Gastrocnemius medialis (tissue), 4 donors: ENCODE measurements around the gene CFAP52. TPM values are rescaled to one million over a fixed set of nuclear protein-coding genes. Genes with fewer than 3 reads are reported as not detected.
"Not testable (repeated sequence)": the region's sequence is repeated elsewhere in the genome, so short reads cannot be mapped to it uniquely, and the experiment has no call there.

Source experiments
- ATAC-seq, 2 donors: fragments of 150-250 bp; one replicate each; pipeline ENCODE4 v1.9.1; 2016
- DNase-seq, 2 donors: peaks; one replicate each; pipeline ENCODE4 v3.0.0-alpha.2; 2019
- H3K27ac ChIP-seq, 4 donors: fragments of 200-600 bp; sonication (generic); 1 replicate in 1 of 4; 2 replicates in 3 of 4; pipeline ENCODE4 v1.5.1; 2016 to 2018; ENCODE audit warnings: mild to moderate bottlenecking in 2 of 4, moderate library complexity in 1 of 4
- H3K27me3 ChIP-seq, 3 donors: fragments of 200-600 bp; sonication (generic) in 2 of 3; 1 replicate in 1 of 3; 2 replicates in 2 of 3; pipeline versions ENCODE4 v1.5.1 to v1.6.0; 2016 to 2019; ENCODE audit warnings: mild to moderate bottlenecking in 1 of 3, moderate library complexity in 1 of 3
- H3K36me3 ChIP-seq, 2 donors: fragments of 200-600 bp; sonication (generic) in 1 of 2; one replicate each; pipeline ENCODE4 v1.5.1; 2017 to 2018
- H3K4me1 ChIP-seq, 2 donors: fragments of 200-600 bp; sonication (generic) in 1 of 2; one replicate each; pipeline ENCODE4 v1.5.1; 2016 to 2017; ENCODE audit warnings: mild to moderate bottlenecking in 2 of 2
- H3K4me3 ChIP-seq, 4 donors: fragments of 200-600 bp; sonication (generic) in 3 of 4; 1 replicate in 1 of 4; 2 replicates in 3 of 4; pipeline ENCODE4 v1.5.1; 2016 to 2019; ENCODE audit warnings: mild to moderate bottlenecking in 2 of 4
- H3K9me3 ChIP-seq, 3 donors: fragments of 200-600 bp; sonication (generic) in 2 of 3; 1 replicate in 1 of 3; 2 replicates in 2 of 3; pipeline ENCODE4 v1.5.1; 2016 to 2019
- CTCF ChIP-seq, 5 experiments: fragments of 450-650 bp in 3 of 5; fragments of 200-600 bp in 2 of 5; sonication (generic) in 2 of 5; IDR thresholded peaks in 4 of 5; conservative IDR thresholded peaks in 1 of 5; 1 replicate in 4 of 5; 2 replicates in 1 of 5; pipeline ENCODE4 v1.5.1; 2016 to 2019; ENCODE audit warnings: antibody characterized with exemption in 5 of 5, mild to moderate bottlenecking in 3 of 5, moderate library complexity in 3 of 5
- POLR2A ChIP-seq, 2 donors: fragments of 450-650 bp; IDR thresholded peaks; one replicate each; pipeline ENCODE4 v1.6.1; 2017; ENCODE audit warnings: antibody characterized with exemption in 2 of 2, mild to moderate bottlenecking in 2 of 2, moderate library complexity in 2 of 2
- in situ Hi-C, 4 donors: fragments of 200-750 bp; cut with MboI; loops; one replicate each; pipeline versions ENCODE4 v1.15.0 to v1.8.0; 2017; ENCODE audit warnings: low sequenced_read_pairs in 4 of 4
- intact Hi-C: fragments of 100-400 bp; cut with DNase I; formaldehyde crosslinking; loops from one replicate; pipeline ENCODE4 v1.15.1; 2023; ENCODE audit warnings: low total_unique reads
- total RNA-seq, 4 donors: library from RNA; depleted of rRNA; stranded (reverse); fragments of >200 nt; gene quantifications; one replicate each; pipeline versions ENCODE4 v1.1.0 to v1.2.3, GENCODE V29; 2016

Gene CFAP52
- total RNA-seq, 4 donors from 2014 or later = not detected

DNA sequence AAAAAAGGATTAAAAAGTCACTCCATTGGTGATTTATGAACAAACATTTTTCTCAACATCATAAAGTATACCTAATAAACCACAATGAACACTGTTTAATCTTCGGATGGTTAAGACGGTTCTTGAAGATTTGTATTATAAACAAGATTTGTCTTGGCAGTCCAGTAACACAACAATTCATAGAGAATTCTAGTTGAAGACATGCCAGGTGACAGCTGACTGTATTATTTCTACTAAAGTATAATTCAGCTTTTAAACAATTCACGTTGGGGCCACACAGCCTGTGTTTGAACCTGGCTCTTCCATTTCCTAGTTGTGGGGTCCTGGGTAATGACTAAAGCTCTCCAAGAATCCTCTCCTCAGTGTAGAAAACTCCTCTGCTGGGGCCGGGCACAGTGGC lies 22.8 kb upstream of the CFAP52 start:
- intact Hi-C loops (no loop called here), in situ Hi-C loops (no loop called here)
- no peak for TF ChIP-seq POLR2A (IDR thresholded peaks at IDR 0.05)
- Histone ChIP-seq H3K9me3 (no peaks in the 10 kb centered on the region), H3K27ac (no peak overlapping the region), H3K4me3 (no peak overlapping the region), H3K36me3 (no peaks in the 10 kb centered on the region), H3K27me3 (no peaks in the 10 kb centered on the region), H3K4me1 (no peaks in the 10 kb centered on the region)
- DNase-seq (no peak), ATAC-seq (no peak)

DNA sequence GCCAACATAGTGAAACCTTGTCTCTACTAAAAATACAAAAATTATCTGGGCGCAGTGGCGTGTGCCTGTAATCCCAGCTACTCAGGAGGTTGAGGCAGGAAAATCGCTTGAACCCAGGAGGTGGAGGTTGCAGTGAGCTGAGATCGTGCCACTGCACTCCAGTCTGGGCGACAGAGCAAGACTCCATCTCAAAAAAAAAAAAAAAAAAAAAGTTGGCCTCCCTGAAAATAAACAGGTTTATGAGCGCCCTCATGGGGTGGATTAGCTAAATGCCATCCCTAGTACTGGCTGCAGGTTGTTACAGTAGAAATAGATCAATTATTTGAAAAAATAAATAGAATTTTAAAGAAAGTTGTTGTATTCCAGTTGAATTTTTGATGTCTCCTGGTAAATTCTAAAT lies 21.7 kb upstream of the CFAP52 start:
- H3K36me3 ChIP-seq, intact Hi-C loops, ATAC-seq, H3K4me1 ChIP-seq, DNase-seq, H3K4me3 ChIP-seq, in situ Hi-C loops, H3K27me3 ChIP-seq, H3K9me3 ChIP-seq, H3K27ac ChIP-seq: not testable (repeated sequence)

GRCh38 chr17:9557161-9557755 lies 19.2 kb upstream of the CFAP52 start:
- Histone ChIP-seq H3K4me3 (no peak overlapping the region), H3K4me1 (no peaks in the 10 kb centered on the region), H3K9me3 (no peaks in the 10 kb centered on the region), H3K36me3 (no peaks in the 10 kb centered on the region), H3K27ac (no peak overlapping the region), H3K27me3 (no peaks in the 10 kb centered on the region)
- TF ChIP-seq POLR2A (IDR thresholded peaks at IDR 0.05) (no peak), CTCF (IDR thresholded peaks at IDR 0.05 in 4 of 5, conservative IDR thresholded peaks at IDR 0.05 in 1 of 5) (no peak)
- ATAC-seq (no peak), DNase-seq (no peak)
- in situ Hi-C loops = no loop called here
- intact Hi-C loops = no loop called here

DNA sequence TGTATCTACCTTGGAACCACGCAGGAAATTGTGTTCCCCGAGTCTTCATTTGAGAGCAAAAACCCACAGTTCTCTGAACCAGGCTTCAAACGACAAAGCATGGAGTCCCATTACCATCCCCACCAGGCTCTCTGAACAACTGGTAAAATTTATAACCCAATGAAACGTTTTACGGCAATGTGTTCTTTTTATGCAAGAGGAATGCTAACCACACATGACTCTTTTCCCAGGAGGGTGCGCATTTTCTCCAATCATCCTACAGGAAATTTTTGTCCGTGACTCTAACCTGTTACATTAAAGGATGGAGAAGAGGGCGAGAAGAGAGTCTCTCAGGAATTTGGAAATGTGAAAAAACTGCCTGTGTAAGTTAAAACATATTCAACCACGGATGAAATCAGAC lies 18.6 kb upstream of the CFAP52 start:
- Histone ChIP-seq H3K27me3 (no peaks in the 10 kb centered on the region), H3K27ac (no peak overlapping the region), H3K9me3 (no peaks in the 10 kb centered on the region), H3K36me3 (no peaks in the 10 kb centered on the region), H3K4me1 (no peaks in the 10 kb centered on the region), H3K4me3 (no peak overlapping the region)
- TF ChIP-seq CTCF (IDR thresholded peaks at IDR 0.05 in 4 of 5, conservative IDR thresholded peaks at IDR 0.05 in 1 of 5) (no peak), POLR2A (IDR thresholded peaks at IDR 0.05) (no peak)
- no peak for DNase-seq
- intact Hi-C loops (no loop called here), in situ Hi-C loops (no loop called here)
- no peak for ATAC-seq

DNA sequence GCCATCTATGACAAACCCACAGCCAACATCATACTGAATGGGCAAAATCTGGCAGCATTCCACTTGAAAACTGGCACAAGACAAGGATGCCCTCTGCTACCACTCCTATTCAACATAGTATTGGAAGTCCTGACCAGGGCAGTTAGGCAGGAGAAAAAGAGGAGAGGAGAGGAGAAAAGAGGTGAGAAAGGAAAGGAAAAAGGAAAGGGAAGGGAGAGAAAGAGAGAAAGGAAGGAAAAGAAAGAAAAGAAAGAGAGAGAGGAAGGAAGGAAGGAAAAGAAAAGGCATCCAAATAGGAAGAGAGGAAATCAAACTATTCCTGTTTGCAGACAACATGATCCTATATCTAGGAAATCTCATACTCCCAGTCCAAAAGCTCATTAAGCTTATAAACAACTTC lies 12.3 kb upstream of the CFAP52 start:
- ATAC-seq = no peak
- no peaks in the 10 kb centered on the region for H3K27me3 ChIP-seq
- H3K4me1 ChIP-seq = peaks cover 0 to 4% of the 10 kb centered on the region in 2 donors
- intact Hi-C loops (no loop called here), in situ Hi-C loops (no loop called here)
- DNase-seq = no peak
- H3K36me3 ChIP-seq = peaks cover 4 to 17% of the 10 kb centered on the region in 2 donors
- no peak overlapping the region for H3K27ac ChIP-seq
- H3K4me3 ChIP-seq = no peak overlapping the region
- H3K9me3 ChIP-seq = no peaks in the 10 kb centered on the region
- TF ChIP-seq CTCF (IDR thresholded peaks at IDR 0.05 in 4 of 5, conservative IDR thresholded peaks at IDR 0.05 in 1 of 5) (no peak), POLR2A (IDR thresholded peaks at IDR 0.05) (no peak)

GRCh38 chr17:9566067-9566466 lies 10.4 kb upstream of the CFAP52 start:
- no peaks in the 10 kb centered on the region for H3K9me3 ChIP-seq
- no peak overlapping the region for H3K4me3 ChIP-seq
- peaks cover 0 to 4% of the 10 kb centered on the region in 2 donors for H3K4me1 ChIP-seq
- in situ Hi-C loops = no loop called here
- H3K27me3 ChIP-seq = no peaks in the 10 kb centered on the region
- no peak overlapping the region for H3K27ac ChIP-seq
- no peak for TF ChIP-seq POLR2A (IDR thresholded peaks at IDR 0.05)
- TF ChIP-seq CTCF (IDR thresholded peaks at IDR 0.05 in 4 of 5, conservative IDR thresholded peaks at IDR 0.05 in 1 of 5) = no peak
- intact Hi-C loops = no loop called here
- ATAC-seq = no peak
- peaks cover 4 to 27% of the 10 kb centered on the region in 2 donors for H3K36me3 ChIP-seq
- no peak for DNase-seq

DNA sequence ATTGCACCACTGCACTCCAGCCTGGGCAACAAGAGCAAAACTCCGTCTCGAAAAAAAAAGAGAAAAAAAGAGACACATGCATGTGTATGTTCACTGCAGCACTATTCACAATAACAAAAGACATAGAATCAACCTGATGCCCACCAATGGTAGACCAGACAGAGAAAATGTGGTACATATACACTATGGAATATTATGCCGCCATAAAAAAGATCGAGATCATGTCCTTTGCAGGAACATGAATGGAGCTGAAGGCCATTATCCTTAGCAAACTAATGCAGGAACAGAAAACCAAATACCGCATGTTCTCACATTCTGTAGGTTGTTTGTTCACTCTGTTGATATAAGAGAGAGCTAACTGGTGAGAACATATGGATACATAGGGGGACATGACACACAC lies 9.7 kb upstream of the CFAP52 start:
- H3K27me3 ChIP-seq, DNase-seq, intact Hi-C loops, ATAC-seq, H3K27ac ChIP-seq, H3K9me3 ChIP-seq, H3K4me3 ChIP-seq, in situ Hi-C loops, H3K4me1 ChIP-seq: not testable (repeated sequence)
- H3K36me3 ChIP-seq = peaks cover 4 to 27% of the 10 kb centered on the region in 2 donors
